ENCODE results near the gene INPP4A. TPM values are rescaled to one million over a fixed set of nuclear protein-coding genes. Genes with fewer than 3 reads are reported as not detected.
"Not testable (repeated sequence)": the region's sequence is repeated elsewhere in the genome, so short reads cannot be mapped to it uniquely, and the experiment has no call there.

Gene INPP4A
- polyA plus RNA-seq, 1 of the 3 experiments (the other 2 are of a cell fraction): 15.0 TPM

DNA sequence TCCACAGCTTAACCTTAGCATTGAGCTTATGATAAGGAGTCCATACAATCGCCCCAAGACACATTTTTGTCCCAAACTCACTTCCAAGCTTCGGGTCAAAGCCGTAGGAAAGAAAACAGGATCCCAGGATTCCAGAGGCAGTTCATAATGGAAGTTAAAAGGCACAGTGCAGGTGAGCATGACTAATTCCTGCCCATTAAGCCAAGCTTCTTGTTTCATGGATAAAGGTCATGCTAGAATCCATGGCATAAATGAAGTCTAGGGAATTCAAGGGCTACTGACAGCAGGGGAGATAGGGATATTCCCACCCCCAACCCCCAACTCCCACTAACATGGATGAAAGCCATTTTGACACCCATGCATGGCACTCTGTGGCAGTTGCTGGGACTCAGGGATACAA, 10.2 kb upstream of the INPP4A start:
- 21% methylated on average over 3 of the region's 3 CpGs for WGBS (ENCODE audit: low lambda C conversion rate)
- no peaks in the 10 kb centered on the region for H3K79me2 ChIP-seq (ENCODE audit: insufficient read depth)
- no peaks in the 10 kb centered on the region for H3K36me3 ChIP-seq (replicated peaks in 1 of 2; ENCODE audit: control insufficient read depth in 1 of 2, insufficient read depth in 2 of 2, low read length in 1 of 2)
- H3K9ac ChIP-seq: no peak overlapping the region
- CTCF ChIA-PET: no interaction called here
- H4K20me1 ChIP-seq (ENCODE audit: insufficient read depth): no peaks in the 10 kb centered on the region
- no peak overlapping the region for H3K27ac ChIP-seq (ENCODE audit: low read depth in 2 of 2, low read length in 1 of 2)
- H3K9me3 ChIP-seq: no peaks in the 10 kb centered on the region
- H3K9me2 ChIP-seq: no peaks in the 10 kb centered on the region
- H2AFZ ChIP-seq (ENCODE audit: low read depth): no peak overlapping the region
- no peak overlapping the region for H3K4me2 ChIP-seq
- H3K27me3 ChIP-seq (ENCODE audit: insufficient read depth): no peaks in the 10 kb centered on the region
- POLR2A ChIA-PET: no interaction called here
- no peak for TF ChIP-seq NRF1 (IDR thresholded peaks at IDR 0.05; ENCODE audit: low read depth, low read length)
- TF ChIP-seq FOSL2 (IDR thresholded peaks at IDR 0.05; ENCODE audit: borderline replicate concordance, low read depth): no peak
- TF ChIP-seq JUND (IDR thresholded peaks at IDR 0.05): no peak
- TF ChIP-seq GATA2 (CRISPR knock-in tag; IDR thresholded peaks at IDR 0.05): no peak
- no peak for TF ChIP-seq POLR2AphosphoS5 (IDR thresholded peaks at IDR 0.05; ENCODE audit: low read depth, low read length)
- TF ChIP-seq EP300 (IDR thresholded peaks at IDR 0.05; ENCODE audit: borderline replicate concordance in 1 of 2, low read depth in 1 of 2, low read length in 1 of 2): no peak
- no peak for TF ChIP-seq MEF2A (IDR thresholded peaks at IDR 0.05; ENCODE audit: borderline replicate concordance, low read depth)
- no peak for TF ChIP-seq EZH2phosphoT487 (IDR thresholded peaks at IDR 0.05; ENCODE audit: borderline replicate concordance, low read depth)
- TF ChIP-seq, protein P1, sequence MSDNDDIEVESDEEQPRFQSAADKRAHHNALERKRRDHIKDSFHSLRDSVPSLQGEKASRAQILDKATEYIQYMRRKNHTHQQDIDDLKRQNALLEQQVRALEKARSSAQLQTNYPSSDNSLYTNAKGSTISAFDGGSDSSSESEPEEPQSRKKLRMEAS (IDR thresholded peaks at IDR 0.05; ENCODE audit: low read depth): no peak
- TF ChIP-seq SIN3A (IDR thresholded peaks at IDR 0.05; ENCODE audit: borderline replicate concordance, low read depth, low read length): no peak
- no peak for TF ChIP-seq YY1 (IDR thresholded peaks at IDR 0.05; ENCODE audit: low read depth)
- TF ChIP-seq, protein P2, sequence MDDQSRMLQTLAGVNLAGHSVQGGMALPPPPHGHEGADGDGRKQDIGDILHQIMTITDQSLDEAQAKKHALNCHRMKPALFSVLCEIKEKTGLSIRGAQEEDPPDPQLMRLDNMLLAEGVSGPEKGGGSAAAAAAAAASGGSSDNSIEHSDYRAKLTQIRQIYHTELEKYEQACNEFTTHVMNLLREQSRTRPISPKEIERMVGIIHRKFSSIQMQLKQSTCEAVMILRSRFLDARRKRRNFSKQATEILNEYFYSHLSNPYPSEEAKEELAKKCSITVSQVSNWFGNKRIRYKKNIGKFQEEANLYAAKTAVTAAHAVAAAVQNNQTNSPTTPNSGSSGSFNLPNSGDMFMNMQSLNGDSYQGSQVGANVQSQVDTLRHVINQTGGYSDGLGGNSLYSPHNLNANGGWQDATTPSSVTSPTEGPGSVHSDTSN (IDR thresholded peaks at IDR 0.05): no peak
- no peak for TF ChIP-seq USF1 (IDR thresholded peaks at IDR 0.05; ENCODE audit: borderline replicate concordance, low read depth)
- TF ChIP-seq FOXM1 (IDR thresholded peaks at IDR 0.05; ENCODE audit: low read depth): no peak
- TF ChIP-seq NFIC (IDR thresholded peaks at IDR 0.05; ENCODE audit: borderline replicate concordance): no peak
- TF ChIP-seq TEAD4 (IDR thresholded peaks at IDR 0.05; ENCODE audit: borderline replicate concordance, insufficient read depth): no peak
- no peak for TF ChIP-seq USF2 (IDR thresholded peaks at IDR 0.05; ENCODE audit: borderline replicate concordance, low read depth, low read length)
- TF ChIP-seq TAF1 (IDR thresholded peaks at IDR 0.05; ENCODE audit: borderline replicate concordance, low read depth, low read length): no peak
- no peak for TF ChIP-seq MXI1 (IDR thresholded peaks at IDR 0.05; ENCODE audit: low read depth, low read length)
- TF ChIP-seq GABPA (IDR thresholded peaks at IDR 0.05; ENCODE audit: low read depth): no peak
- no peak overlapping the region for H3K4me3 ChIP-seq (ENCODE audit: low read depth in 2 of 2, low read length in 1 of 2)
- H3K4me1 ChIP-seq (ENCODE audit: control insufficient read depth in 1 of 2, insufficient read depth in 2 of 2, low read depth in 1 of 2, low read length in 1 of 2): no peaks in the 10 kb centered on the region
- no peak for DNase-seq
- H3F3A ChIP-seq (replicated peaks; ENCODE audit: insufficient read depth): no peaks in the 10 kb centered on the region

GRCh38 chr2:98435670-98436069, 9.0 kb upstream of the INPP4A start:
- H3K9me3 ChIP-seq; H4K20me1 ChIP-seq (ENCODE audit: insufficient read depth); H3K4me2 ChIP-seq; CTCF ChIA-PET; H3K9me2 ChIP-seq; H3F3A ChIP-seq (replicated peaks; ENCODE audit: insufficient read depth); H3K4me1 ChIP-seq (ENCODE audit: control insufficient read depth in 1 of 2, insufficient read depth in 2 of 2, low read depth in 1 of 2, low read length in 1 of 2); H2AFZ ChIP-seq (ENCODE audit: low read depth); H3K36me3 ChIP-seq (replicated peaks in 1 of 2; ENCODE audit: control insufficient read depth in 1 of 2, insufficient read depth in 2 of 2, low read length in 1 of 2); H3K4me3 ChIP-seq (ENCODE audit: low read depth in 2 of 2, low read length in 1 of 2); H3K27ac ChIP-seq (ENCODE audit: low read depth in 2 of 2, low read length in 1 of 2); POLR2A ChIA-PET; H3K9ac ChIP-seq; H3K27me3 ChIP-seq (ENCODE audit: insufficient read depth); DNase-seq; H3K79me2 ChIP-seq (ENCODE audit: insufficient read depth): not testable (repeated sequence)
- WGBS (ENCODE audit: low lambda C conversion rate): 41% methylated on average over 4 of the region's 4 CpGs

Measured in SK-N-SH (cell line).